A549 (cell line): ENCODE data around the gene CIAO2B. TPM values are rescaled to one million over a fixed set of nuclear protein-coding genes. Genes with fewer than 3 reads are reported as not detected.
"Not testable (repeated sequence)": the region's sequence is repeated elsewhere in the genome, so short reads cannot be mapped to it uniquely, and the experiment has no call there.

Experiments used
- ATAC-seq, 2 experiments: fragments of 200-7000 bp in 1 of 2; fragments of >200 bp in 1 of 2; cut with Nextera tagmentation in 1 of 2; cut with Tn5 transposase in 1 of 2; 3 replicates each; pipeline versions ENCODE4 v1.8.0 to v1.9.1; 2018 to 2020; ENCODE audit warnings: mild to moderate bottlenecking in 1 of 2, moderate library complexity in 1 of 2
- CTCF ChIA-PET: fragments of 300-600 bp; sonication (Branson Sonifier 250); formaldehyde crosslinking; extraction: SDS; loops from one replicate; lab custom pipeline; 2021; ENCODE audit warnings: antibody characterized with exemption, inconsistent platforms; lab: Yijun Ruan, JAX
- POLR2A ChIA-PET: fragments of 350-600 bp; formaldehyde crosslinking; extraction: SDS; loops from one replicate; lab custom pipeline; 2021; ENCODE audit warnings: antibody characterized with exemption, inconsistent platforms; lab: Yijun Ruan, JAX
- DNase-seq, 2 experiments: peaks; one replicate each; pipeline versions ENCODE4 v3.0.0 to v3.0.0-alpha.2; 2011 to 2016; ENCODE audit warnings: low read depth in 1 of 2, low spot score in 1 of 2
- FAIRE-seq: peaks from 2 replicates; lab custom pipeline; 2011; peaks lifted over from hg19 to GRCh38; lab: Jason Lieb, UNC
- H3K27ac ChIP-seq, 2 experiments: fragments of >200 bp; sonication (Bioruptor Twin); formaldehyde crosslinking; 3 replicates each; pipeline ENCODE4 v1.5.1; 2016 to 2017
- H3K4me1 ChIP-seq: fragments of >200 bp; sonication (Bioruptor Twin); formaldehyde crosslinking; 3 replicates; pipeline ENCODE4 v1.6.1; 2016
- H3K4me2 ChIP-seq: fragments of >200 bp; sonication (Bioruptor Twin); formaldehyde crosslinking; 3 replicates; pipeline ENCODE4 v1.6.1; 2016
- H3K4me3 ChIP-seq: fragments of >200 bp; sonication (Bioruptor Twin); formaldehyde crosslinking; 3 replicates; pipeline ENCODE4 v1.5.1; 2016
- H3K9me3 ChIP-seq: fragments of >200 bp; sonication (Bioruptor Twin); formaldehyde crosslinking; 3 replicates; pipeline ENCODE4 v1.6.1; 2016
- CBX8 ChIP-seq: fragments of 200-600 bp; sonication (generic); IDR thresholded peaks from 2 replicates; pipeline ENCODE4 v1.6.1; 2016
- CHD4 ChIP-seq: fragments of 200-600 bp; sonication (generic); IDR thresholded peaks from 2 replicates; pipeline ENCODE4 v1.6.1; 2016; ENCODE audit warnings: antibody characterized with exemption, mild to moderate bottlenecking, borderline replicate concordance
- EHMT2 ChIP-seq: fragments of 200-600 bp; sonication (generic); IDR thresholded peaks from 2 replicates; pipeline ENCODE4 v1.6.1; 2016; ENCODE audit warnings: antibody characterized with exemption, low read depth, mild to moderate bottlenecking, moderate library complexity
- EP300 ChIP-seq, 2 experiments: fragments of >200 bp; sonication (Bioruptor Twin); formaldehyde crosslinking; IDR thresholded peaks; 2 replicates in 1 of 2; 3 replicates in 1 of 2; pipeline ENCODE4 v1.6.1; 2016 to 2017
- HMGXB4 ChIP-seq: fragments of 250-450 bp; sonication (Bioruptor Pico); IDR thresholded peaks from 2 replicates; pipeline ENCODE4 v1.5.0; 2021; ENCODE audit warnings: mild to moderate bottlenecking, moderate library complexity, borderline replicate concordance
- HOXA7 ChIP-seq: fragments of 250-450 bp; sonication (Bioruptor Pico); IDR thresholded peaks from 2 replicates; pipeline ENCODE4 v1.5.0; 2020; ENCODE audit warnings: mild to moderate bottlenecking, moderate library complexity
- HOXB13 ChIP-seq: fragments of 250-450 bp; sonication (Bioruptor Pico); IDR thresholded peaks from 2 replicates; pipeline ENCODE4 v1.5.0; 2020; ENCODE audit warnings: low read depth, mild to moderate bottlenecking, moderate library complexity
- HOXB5 ChIP-seq: fragments of 250-450 bp; sonication (Bioruptor Pico); IDR thresholded peaks from 2 replicates; pipeline ENCODE4 v1.5.0; 2020; ENCODE audit warnings: mild to moderate bottlenecking, moderate library complexity
- NFE2L2 ChIP-seq: fragments of 150-350 bp; conservative IDR thresholded peaks from 2 replicates; pipeline ENCODE4 v1.6.1; 2014; ENCODE audit warnings: low read length
- RAD21 ChIP-seq, 2 experiments: fragments of >200 bp in 1 of 2; sonication (Bioruptor Twin) in 1 of 2; formaldehyde crosslinking in 1 of 2; IDR thresholded peaks in 1 of 2; conservative IDR thresholded peaks in 1 of 2; 2 replicates in 1 of 2; 3 replicates in 1 of 2; pipeline ENCODE4 v1.6.1; 2012 to 2018; ENCODE audit warnings: inconsistent platforms in 1 of 2
- RARB ChIP-seq: fragments of 250-450 bp; sonication (Bioruptor Pico); IDR thresholded peaks from 2 replicates; pipeline ENCODE4 v1.8.0; 2021; ENCODE audit warnings: mild to moderate bottlenecking, moderate library complexity
- RCOR1 ChIP-seq: fragments of 150-350 bp; IDR thresholded peaks from 2 replicates; pipeline ENCODE4 v1.6.1; 2014; ENCODE audit warnings: antibody characterized with exemption, low read length, low read depth
- TFCP2L1 ChIP-seq: fragments of 250-450 bp; sonication (Bioruptor Pico); IDR thresholded peaks from 2 replicates; pipeline ENCODE4 v1.5.0; 2021; ENCODE audit warnings: mild to moderate bottlenecking
- ZNF302 ChIP-seq: fragments of 250-450 bp; sonication (Bioruptor Pico); IDR thresholded peaks from 2 replicates; pipeline ENCODE4 v1.9.0; 2021; ENCODE audit warnings: inconsistent platforms, mild to moderate bottlenecking, moderate library complexity
- WGBS: methylation state at CpG from one replicate; pipeline ENCODE4 v1.1.6; 2017; ENCODE audit errors: missing lambda C conversion rate; 5-methylcytosine and 5-hydroxymethylcytosine counted together
- polyA plus RNA-seq, 4 experiments: library from polyadenylated mRNA; depleted of rRNA in 3 of 4; stranded (reverse); fragments of >200 nt; fragmentation: RNase III in 1 of 4; extraction: RNeasy Plus Mini Kit Qiagen cat#74134 plus additional on column Dnase treatment in 1 of 4; gene quantifications; 2 replicates in 3 of 4; 3 replicates in 1 of 4; pipeline ENCODE4 v1.2.3, GENCODE V29; 2011 to 2017

CIAO2B gene
- polyA plus RNA-seq, 2 of the 4 experiments (the other 2 are of a cell fraction) = 134 to 140 TPM

DNA sequence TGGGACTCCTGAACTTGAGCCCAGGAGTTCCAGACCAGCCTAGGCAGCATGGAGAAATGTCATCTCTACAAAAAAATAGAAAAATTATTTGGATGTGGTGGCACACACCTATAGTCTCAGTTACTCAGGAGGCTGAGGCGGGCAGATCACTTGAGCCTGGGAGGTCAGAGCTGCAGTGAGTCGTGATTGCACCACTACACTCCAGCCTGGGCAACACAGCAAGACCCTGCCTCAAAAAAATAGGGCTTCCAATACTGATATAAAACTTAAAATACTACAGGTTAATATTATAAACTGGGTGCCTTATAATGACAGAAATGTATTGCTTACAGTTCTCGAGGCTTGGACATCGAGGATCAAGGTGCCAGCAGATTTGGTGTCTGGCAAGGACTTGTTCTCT lies 11.7 kb upstream of the CIAO2B start:
- ChIA-PET CTCF (interaction anchor here (0.7 to 2.8 kb wide), 14 partner anchors 13 to 209 kb away, joined by 3 to 10 read pairs (median 3); partner anchors contain the start of genes CES3 and RRAD), POLR2A (no interaction called here)
- no peak overlapping the region for H3K27ac ChIP-seq
- FAIRE-seq = no peak
- H3K9me3 ChIP-seq = no peaks in the 10 kb centered on the region; the same call in 2 of the 3 replicates
- H3K4me2 ChIP-seq = no peak overlapping the region
- no peak overlapping the region for H3K4me3 ChIP-seq
- 89% methylated on average over 4 of the region's 4 CpGs for WGBS
- ATAC-seq = no peak
- no peak for TF ChIP-seq RAD21 (conservative IDR thresholded peaks at IDR 0.05 in 1 of 2, IDR thresholded peaks at IDR 0.05 in 1 of 2)
- no peak for TF ChIP-seq HMGXB4 (CRISPR knock-in tag)
- TF ChIP-seq HOXB13 = no peak
- no peak for TF ChIP-seq EP300 (IDR thresholded peaks at IDR 0.05)
- no peak for TF ChIP-seq TFCP2L1
- no peak for TF ChIP-seq RARB (CRISPR knock-in tag)
- no peak for TF ChIP-seq CBX8
- no peak for DNase-seq
- 0 out of 3 replicates have a peak, but pooled peaks cover 4% of the 10 kb centered on the region for H3K4me1 ChIP-seq

DNA sequence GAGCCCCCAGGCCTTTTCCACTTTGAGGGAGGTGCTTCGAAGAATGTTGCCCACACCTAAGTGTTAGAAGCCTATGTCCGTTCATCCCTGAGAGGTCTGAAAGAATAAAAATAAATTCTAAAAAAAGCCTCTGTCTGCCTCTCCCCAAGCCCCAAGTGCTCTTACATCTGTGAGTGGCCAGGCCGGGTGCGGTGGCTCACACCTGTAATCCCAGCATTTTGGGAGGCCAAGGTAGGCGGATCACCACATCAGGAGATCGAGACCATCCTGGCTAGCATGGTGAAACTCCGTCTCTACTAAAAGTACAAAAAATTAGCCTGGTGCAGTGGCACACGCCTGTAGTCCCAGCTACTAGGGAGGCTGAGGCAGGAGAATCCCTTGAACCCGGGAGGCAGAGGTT lies 10.8 kb upstream of the CIAO2B start:
- DNase-seq, ATAC-seq, H3K4me3 ChIP-seq, H3K9me3 ChIP-seq, FAIRE-seq, H3K4me1 ChIP-seq, H3K27ac ChIP-seq, H3K4me2 ChIP-seq, POLR2A ChIA-PET: not testable (repeated sequence)
- WGBS = 90% methylated on average over 9 of the region's 9 CpGs
- CTCF ChIA-PET = interaction anchor here (1.1 to 3.4 kb wide), 8 partner anchors 8 to 210 kb away, joined by 3 to 18 read pairs (median 6); partner anchors contain the start of gene CES3

- FAIRE-seq (no peak), DNase-seq (no peak), ATAC-seq (no peak)
- H3K9me3 ChIP-seq = no peaks in the 10 kb centered on the region
- POLR2A ChIA-PET = interaction anchor here (0.6 kb wide), 1 partner anchor 8 kb away, joined by 3 read pairs; no protein-coding TSS in a partner anchor
- no peak overlapping the region for H3K27ac ChIP-seq
- no peak for TF ChIP-seq EHMT2
- no peak for TF ChIP-seq CBX8
- no peak for TF ChIP-seq RCOR1
- no peak for TF ChIP-seq ZNF302 (CRISPR knock-in tag)
- TF ChIP-seq CHD4 = no peak
- 93% methylated on average over 5 of the region's 5 CpGs for WGBS
- 0 out of 3 replicates have a peak, but pooled peaks cover 4% of the 10 kb centered on the region for H3K4me1 ChIP-seq
- H3K4me2 ChIP-seq = no peak overlapping the region
- H3K4me3 ChIP-seq = no peak overlapping the region
- CTCF ChIA-PET = interaction anchor here (0.7 to 3.4 kb wide), 11 partner anchors 9 to 216 kb away, joined by 3 to 20 read pairs (median 7); partner anchors contain the start of gene CES3
Measured at GRCh38 chr16:66944054-66944441, 9.8 kb upstream of the CIAO2B start.

GRCh38 chr16:66943426-66944053 lies 9.3 kb upstream of the CIAO2B start:
- POLR2A ChIA-PET = no interaction called here
- Histone ChIP-seq H3K27ac (no peak overlapping the region), H3K4me1 (0 out of 3 replicates have a peak, but pooled peaks cover 4% of the 10 kb centered on the region), H3K4me2 (no peak overlapping the region), H3K4me3 (no peak overlapping the region), H3K9me3 (no peaks in the 10 kb centered on the region)
- TF ChIP-seq HOXB5 (CRISPR knock-in tag) (no peak), NFE2L2 (no peak)
- ATAC-seq (no peak), FAIRE-seq (no peak), DNase-seq (no peak)
- CTCF ChIA-PET = interaction anchor here (0.8 to 3.4 kb wide), 10 partner anchors 9 to 242 kb away, joined by 3 to 20 read pairs (median 8); partner anchors contain the start of gene CES3
- WGBS = 97% methylated on average over 9 of the region's 15 CpGs

- ChIA-PET CTCF (interaction anchor here (0.9 to 3.4 kb wide), 9 partner anchors 11 to 242 kb away, joined by 3 to 20 read pairs (median 8); partner anchors contain the start of gene CES3), POLR2A (no interaction called here)
- Histone ChIP-seq H3K4me3 (no peak overlapping the region), H3K9me3 (no peaks in the 10 kb centered on the region), H3K27ac (no peak overlapping the region), H3K4me1 (0 out of 3 replicates have a peak, but pooled peaks cover 4% of the 10 kb centered on the region), H3K4me2 (no peak overlapping the region)
- FAIRE-seq = no peak
- no peak for TF ChIP-seq HOXA7 (CRISPR knock-in tag)
- ATAC-seq = no peak
- WGBS = 95% methylated on average over 5 of the region's 5 CpGs
- DNase-seq = no peak
Measured at GRCh38 chr16:66942981-66943380, 8.8 kb upstream of the CIAO2B start.
